Naive thymus-derived CD4-positive, alpha-beta T cell (primary cell): ENCODE data around the gene IRX4. TPM values are rescaled to one million over a fixed set of nuclear protein-coding genes. Genes with fewer than 3 reads are reported as not detected.

ENCODE experiments used
- ATAC-seq: fragments of 150-1000 bp; cut with Tn5 transposase; 2 replicates; pipeline ENCODE4 v1.10.0; 2021; ENCODE audit warnings: mild to moderate bottlenecking, moderate library complexity
- CTCF ChIA-PET: fragments of 350-600 bp; sonication (Branson Sonifier 250); formaldehyde crosslinking; loops from one replicate; lab custom pipeline; 2021; ENCODE audit warnings: antibody characterized with exemption; lab: Charles Lee
- POLR2A ChIA-PET: fragments of 350-600 bp; sonication (Branson Sonifier 250); formaldehyde crosslinking; loops from one replicate; lab custom pipeline; 2021; ENCODE audit warnings: antibody characterized with exemption, inconsistent platforms; lab: Charles Lee
- DNase-seq, 9 donors: peaks; one replicate each; pipeline versions ENCODE4 v3.0.0 to v3.0.0-alpha.2; 2020 to 2022; ENCODE audit warnings: mixed read lengths in 1 of 9
- H3K27ac ChIP-seq: one replicate; pipeline ENCODE4 v1.7.0; 2013; ENCODE audit warnings: mild to moderate bottlenecking, low read depth, low read length, moderate library complexity
- H3K27me3 ChIP-seq, 2 donors: one replicate each; pipeline ENCODE4 v1.7.0; 2013; ENCODE audit warnings: low read length in 2 of 2, mild to moderate bottlenecking in 2 of 2, moderate library complexity in 2 of 2; ENCODE audit not compliant: control insufficient read depth in 2 of 2, insufficient read depth in 2 of 2
- H3K36me3 ChIP-seq, 3 experiments: 1 replicate in 2 of 3; 2 replicates in 1 of 3; pipeline ENCODE4 v1.7.0; 2013; ENCODE audit warnings: low read length in 3 of 3, mild to moderate bottlenecking in 3 of 3, moderate library complexity in 1 of 3; ENCODE audit not compliant: insufficient read depth in 3 of 3, control insufficient read depth in 2 of 3
- H3K4me1 ChIP-seq, 2 donors: one replicate each; pipeline ENCODE4 v1.7.0; 2013; ENCODE audit warnings: low read length in 2 of 2, mild to moderate bottlenecking in 2 of 2, moderate library complexity in 1 of 2; ENCODE audit not compliant: control insufficient read depth in 2 of 2, insufficient read depth in 2 of 2
- H3K4me3 ChIP-seq: 2 replicates; pipeline ENCODE4 v1.7.0; 2013; ENCODE audit warnings: mild to moderate bottlenecking, low read length
- H3K9me3 ChIP-seq, 3 experiments: 1 replicate in 2 of 3; 2 replicates in 1 of 3; pipeline ENCODE4 v1.7.0; 2013; ENCODE audit warnings: low read length in 3 of 3; ENCODE audit not compliant: control insufficient read depth in 2 of 3
- H3K27ac Mint-ChIP-seq, 9 donors: one replicate each; pipeline ENCODE4 v1.8.0; 2020 to 2022; ENCODE audit warnings: mixed read lengths in 9 of 9, mild to moderate bottlenecking in 8 of 9, moderate library complexity in 5 of 9, inconsistent platforms in 2 of 9
- H3K27me3 Mint-ChIP-seq, 5 donors: one replicate each; pipeline ENCODE4 v1.8.0; 2021 to 2022; ENCODE audit warnings: mixed read lengths in 5 of 5, mild to moderate bottlenecking in 1 of 5
- H3K36me3 Mint-ChIP-seq, 5 donors: one replicate each; pipeline ENCODE4 v1.8.0; 2020 to 2022; ENCODE audit warnings: mixed read lengths in 5 of 5, mild to moderate bottlenecking in 3 of 5, inconsistent platforms in 1 of 5
- H3K4me1 Mint-ChIP-seq, 7 donors: one replicate each; pipeline ENCODE4 v1.8.0; 2020 to 2022; ENCODE audit warnings: mixed read lengths in 7 of 7, mild to moderate bottlenecking in 3 of 7, inconsistent platforms in 1 of 7
- H3K4me3 Mint-ChIP-seq, 10 donors: one replicate each; pipeline ENCODE4 v1.8.0; 2020 to 2022; ENCODE audit warnings: mild to moderate bottlenecking in 10 of 10, mixed read lengths in 10 of 10, moderate library complexity in 6 of 10, inconsistent platforms in 2 of 10
- H3K9me3 Mint-ChIP-seq, 11 donors: one replicate each; pipeline ENCODE4 v1.8.0; 2020 to 2022; ENCODE audit warnings: mixed read lengths in 11 of 11, mild to moderate bottlenecking in 4 of 11, inconsistent platforms in 1 of 11, moderate library complexity in 1 of 11
- intact Hi-C, 2 donors: fragments of 100-400 bp; cut with micrococcal nuclease; formaldehyde crosslinking; loops; one replicate each; pipeline ENCODE4 v1.15.1; 2023
- polyA plus RNA-seq, 2 donors: library from polyadenylated mRNA; unstranded; fragments of 300-500 nt; fragmentation: Illumina TruSeq; gene quantifications; one replicate each; pipeline ENCODE4 v1.2.3, GENCODE V29; 2021
- total RNA-seq, 6 experiments: library from RNA in 5 of 6; stranded (reverse) in 5 of 6; gene quantifications; 1 replicate in 5 of 6; 2 replicates in 1 of 6; pipeline ENCODE4 v1.2.3 and lab custom pipeline; 2021 to 2026

The IRX4 gene
- total and polyA plus RNA-seq, 7 experiments from 2014 or later: not detected

DNA sequence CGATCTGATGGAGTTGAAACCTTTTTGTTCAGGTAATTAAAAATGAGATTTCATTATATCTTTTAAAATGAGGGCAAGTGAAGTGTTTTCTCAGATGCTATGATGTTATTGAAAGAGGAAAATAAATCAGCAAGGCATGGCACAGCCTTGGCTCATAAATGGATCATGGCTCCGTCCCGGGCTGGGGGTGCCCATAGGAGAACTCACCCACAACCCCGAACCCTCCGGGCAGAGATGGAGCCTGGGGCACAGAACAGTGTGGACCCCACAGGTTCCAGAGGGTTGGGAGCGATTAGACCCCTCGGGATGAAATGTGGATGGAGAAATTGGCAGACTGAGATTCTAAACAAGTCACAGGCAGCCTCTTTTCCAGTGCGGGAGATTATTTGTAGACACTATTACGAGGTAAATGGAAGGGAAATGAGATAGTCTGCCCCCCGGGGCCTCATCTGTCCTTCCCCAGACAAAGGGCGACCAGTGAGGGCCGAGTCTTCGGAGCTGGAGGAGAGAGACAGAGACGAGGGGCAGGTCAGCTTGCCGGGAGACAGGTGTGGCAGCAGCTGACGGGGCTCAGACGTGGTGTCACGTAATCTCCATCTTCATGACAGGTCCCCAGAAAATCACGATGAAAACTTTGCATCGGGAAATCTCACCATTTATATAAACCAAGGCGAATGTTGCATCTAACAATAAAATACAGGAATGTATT lies 47.9 kb downstream of the IRX4 start:
- Mint-ChIP-seq H3K4me1 (no peaks in the 10 kb centered on the region), H3K27ac (no peak overlapping the region), H3K36me3 (peaks cover 0 to 4% (median 0%) of the 10 kb centered on the region in 5 donors), H3K4me3 (no peak overlapping the region), H3K9me3 (no peaks in the 10 kb centered on the region), H3K27me3 (peaks cover 0 to 45% (median 8%) of the 10 kb centered on the region in 5 donors)
- Histone ChIP-seq H3K4me1 (no peaks in the 10 kb centered on the region), H3K9me3 (no peaks in the 10 kb centered on the region), H3K4me3 (no peak overlapping the region), H3K36me3 (no peaks in the 10 kb centered on the region), H3K27ac (no peak overlapping the region), H3K27me3 (no peaks in the 10 kb centered on the region)
- DNase-seq: no peak
- CTCF ChIA-PET: no interaction called here
- POLR2A ChIA-PET: no interaction called here
- no peak for ATAC-seq
- intact Hi-C loops: no loop called here

DNA sequence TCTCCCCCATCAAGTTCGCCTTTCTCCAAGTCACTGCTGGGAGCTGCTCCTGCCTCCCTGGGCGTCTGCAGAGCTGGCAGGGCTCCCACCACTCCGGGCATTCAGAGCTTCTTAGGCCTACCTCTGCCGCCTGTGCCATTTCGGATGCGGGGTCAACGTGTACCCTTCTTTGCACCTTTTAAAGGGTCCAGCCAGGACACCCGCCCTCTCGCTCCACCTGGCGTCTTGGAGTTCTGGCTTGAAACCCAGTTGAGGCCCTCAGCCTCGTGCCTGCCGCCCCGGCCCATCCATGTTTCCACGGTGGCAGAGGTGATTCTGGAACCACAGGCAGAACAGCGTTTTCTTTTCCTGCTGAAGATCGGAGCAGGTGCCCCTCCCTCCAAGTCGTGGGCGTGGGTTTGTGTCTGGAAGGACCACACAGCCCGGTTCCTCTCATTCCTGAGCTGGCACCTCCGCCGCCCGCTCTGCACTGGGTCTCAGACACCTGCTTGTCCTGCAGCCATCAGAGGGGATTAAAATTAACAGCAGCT lies 48.6 kb downstream of the IRX4 start:
- no peaks in the 10 kb centered on the region for H3K4me1 ChIP-seq
- ATAC-seq (no peak), DNase-seq (no peak)
- intact Hi-C loops: no loop called here
- no peak overlapping the region for H3K27ac ChIP-seq
- ChIA-PET CTCF (no interaction called here), POLR2A (no interaction called here)
- no peak overlapping the region for H3K27ac Mint-ChIP-seq
- no peak overlapping the region for H3K4me3 Mint-ChIP-seq
- H3K9me3 Mint-ChIP-seq: no peaks in the 10 kb centered on the region
- no peaks in the 10 kb centered on the region for H3K27me3 ChIP-seq
- no peaks in the 10 kb centered on the region for H3K36me3 ChIP-seq
- H3K9me3 ChIP-seq: no peaks in the 10 kb centered on the region
- peaks cover 0 to 5% (median 0%) of the 10 kb centered on the region in 5 donors for H3K36me3 Mint-ChIP-seq
- peaks cover 0 to 38% (median 2%) of the 10 kb centered on the region in 5 donors for H3K27me3 Mint-ChIP-seq
- no peaks in the 10 kb centered on the region for H3K4me1 Mint-ChIP-seq
- H3K4me3 ChIP-seq: no peak overlapping the region

GRCh38 chr5:1833264-1834021 lies 49.3 kb downstream of the IRX4 start:
- ATAC-seq (no peak), DNase-seq (no peak)
- no peaks in the 10 kb centered on the region for H3K4me1 Mint-ChIP-seq
- intact Hi-C loops: no loop called here
- no peak overlapping the region for H3K27ac ChIP-seq
- H3K4me3 ChIP-seq: no peak overlapping the region
- H3K9me3 Mint-ChIP-seq: no peaks in the 10 kb centered on the region
- peaks cover 0 to 5% (median 0%) of the 10 kb centered on the region in 5 donors for H3K36me3 Mint-ChIP-seq
- no peaks in the 10 kb centered on the region for H3K9me3 ChIP-seq
- ChIA-PET CTCF (no interaction called here), POLR2A (no interaction called here)
- no peaks in the 10 kb centered on the region for H3K36me3 ChIP-seq
- H3K27ac Mint-ChIP-seq: no peak overlapping the region
- H3K4me3 Mint-ChIP-seq: no peak overlapping the region
- H3K27me3 ChIP-seq: no peaks in the 10 kb centered on the region
- peaks cover 0 to 34% (median 2%) of the 10 kb centered on the region in 5 donors for H3K27me3 Mint-ChIP-seq
- no peaks in the 10 kb centered on the region for H3K4me1 ChIP-seq

GRCh38 chr5:1832511-1833250 lies 50.0 kb downstream of the IRX4 start:
- peaks cover 0 to 2% (median 0%) of the 10 kb centered on the region in 7 donors for H3K4me1 Mint-ChIP-seq
- CTCF ChIA-PET: no interaction called here
- DNase-seq (no peak), ATAC-seq (no peak)
- no peaks in the 10 kb centered on the region for H3K9me3 ChIP-seq
- H3K27ac Mint-ChIP-seq: no peak overlapping the region
- H3K27me3 Mint-ChIP-seq: peaks cover 0 to 29% (median 2%) of the 10 kb centered on the region in 5 donors
- intact Hi-C loops: no loop called here
- H3K27me3 ChIP-seq: no peaks in the 10 kb centered on the region
- POLR2A ChIA-PET: no interaction called here
- no peaks in the 10 kb centered on the region for H3K4me1 ChIP-seq
- H3K27ac ChIP-seq: no peak overlapping the region
- H3K4me3 ChIP-seq: no peak overlapping the region
- no peak overlapping the region for H3K4me3 Mint-ChIP-seq
- H3K36me3 Mint-ChIP-seq: peaks cover 0 to 5% (median 0%) of the 10 kb centered on the region in 5 donors
- no peaks in the 10 kb centered on the region for H3K36me3 ChIP-seq
- no peaks in the 10 kb centered on the region for H3K9me3 Mint-ChIP-seq

DNA sequence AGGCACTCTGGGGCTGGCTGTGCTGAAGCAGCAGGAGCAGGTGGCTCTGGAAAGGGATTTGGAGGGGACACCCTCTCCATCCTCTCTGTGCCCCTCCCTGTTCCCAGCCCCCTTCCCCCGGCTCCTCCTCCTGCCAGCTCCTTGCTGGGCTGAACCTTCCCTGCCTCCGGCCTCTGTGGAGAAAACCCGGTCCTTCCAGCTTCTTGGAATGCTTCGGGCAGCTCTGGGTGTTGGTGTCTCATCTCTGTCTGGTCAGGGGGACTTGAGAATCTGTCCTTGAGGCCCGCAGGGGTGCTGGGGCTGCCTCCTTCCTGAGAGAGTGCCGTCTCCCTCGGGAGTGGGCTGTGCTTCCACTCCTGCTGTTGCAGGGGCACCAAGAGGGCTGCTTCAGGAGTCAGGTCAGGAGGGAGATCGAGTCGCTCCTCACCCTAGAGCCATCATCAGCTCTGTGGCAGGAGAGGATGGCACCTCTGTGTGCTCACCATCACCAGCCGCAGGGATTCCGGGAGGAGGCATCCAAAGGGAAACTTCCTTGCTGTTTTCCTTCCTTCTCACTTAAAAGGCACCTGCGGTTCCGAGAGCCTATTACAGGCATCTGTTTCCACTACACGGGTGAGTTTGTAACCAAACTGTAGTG lies 50.9 kb downstream of the IRX4 start:
- no peaks in the 10 kb centered on the region for H3K9me3 Mint-ChIP-seq

GRCh38 chr5:1831257-1831656 lies 51.5 kb downstream of the IRX4 start:
- Mint-ChIP-seq H3K4me1 (peaks cover 0 to 4% (median 0%) of the 10 kb centered on the region in 7 donors), H3K9me3 (no peaks in the 10 kb centered on the region), H3K27ac (no peak overlapping the region), H3K27me3 (peaks cover 0 to 27% (median 2%) of the 10 kb centered on the region in 5 donors), H3K4me3 (no peak overlapping the region), H3K36me3 (peaks cover 0 to 5% (median 0%) of the 10 kb centered on the region in 5 donors)
- Histone ChIP-seq H3K27me3 (no peaks in the 10 kb centered on the region), H3K4me1 (no peaks in the 10 kb centered on the region), H3K4me3 (no peak overlapping the region), H3K27ac (no peak overlapping the region), H3K36me3 (no peaks in the 10 kb centered on the region), H3K9me3 (no peaks in the 10 kb centered on the region)
- POLR2A ChIA-PET: no interaction called here
- ATAC-seq: no peak
- no peak for DNase-seq
- CTCF ChIA-PET: no interaction called here
- intact Hi-C loops: no loop called here

More for the DNA sequence above, 50.9 kb downstream of the IRX4 start:
- Mint-ChIP-seq H3K27ac (no peak overlapping the region), H3K27me3 (peaks cover 0 to 29% (median 2%) of the 10 kb centered on the region in 5 donors), H3K36me3 (peaks cover 0 to 5% (median 0%) of the 10 kb centered on the region in 5 donors), H3K4me1 (peaks cover 0 to 4% (median 0%) of the 10 kb centered on the region in 7 donors), H3K4me3 (no peak overlapping the region)
- Histone ChIP-seq H3K9me3 (no peaks in the 10 kb centered on the region), H3K4me3 (no peak overlapping the region), H3K27me3 (no peaks in the 10 kb centered on the region), H3K36me3 (no peaks in the 10 kb centered on the region), H3K27ac (no peak overlapping the region), H3K4me1 (no peaks in the 10 kb centered on the region)
- ChIA-PET CTCF (no interaction called here), POLR2A (no interaction called here)
- DNase-seq (no peak), ATAC-seq (no peak)
- intact Hi-C loops: no loop called here
